ENCODE data around the gene MYCBPAP.
A peak's percentile ranks its signal among the peaks of the same experiment; 100 is the strongest.

MYCBPAP gene

DNA sequence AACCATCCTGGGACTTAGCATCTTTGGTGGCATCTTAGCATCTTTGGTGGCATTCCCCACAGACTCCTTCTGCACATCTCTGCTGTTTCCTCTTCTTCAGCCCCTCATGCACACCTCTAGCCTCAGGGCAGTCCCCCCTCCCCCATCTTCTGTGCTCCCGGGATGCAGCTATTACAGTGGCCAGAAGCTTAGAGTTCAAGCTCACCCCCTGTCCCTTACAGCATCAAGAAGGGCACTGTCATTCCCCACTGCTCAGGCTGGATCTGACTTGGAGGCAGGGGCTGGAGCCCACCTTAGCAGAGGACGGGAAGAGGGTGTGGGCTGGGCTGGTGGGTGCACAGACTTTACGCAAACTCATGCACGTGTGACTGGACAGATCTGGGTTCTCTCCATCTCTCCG, 24.9 kb downstream of the MYCBPAP start:
- Histone ChIP-seq H3K4me3 (ENCODE audit: low read length) (no peak overlapping the region), H3K27me3 (ENCODE audit: insufficient read depth, low read length, poor library complexity) (no peaks in the 10 kb centered on the region), H3K18ac (ENCODE audit: low read length) (no peak overlapping the region), H3K4me1 (ENCODE audit: control insufficient read depth, low read depth, low read length) (peaks cover 4% of the 10 kb centered on the region), H4K8ac (ENCODE audit: low read depth, low read length) (no peak overlapping the region), H3K27ac (ENCODE audit: low read depth, low read length) (no peak overlapping the region), H3K23ac (ENCODE audit: low read length) (no peak overlapping the region), H3K56ac (ENCODE audit: low read length) (peak overlapping the region; percentile 84), H3K79me1 (ENCODE audit: low read length) (no peaks in the 10 kb centered on the region), H3K4ac (ENCODE audit: low read depth, low read length) (no peak overlapping the region), H3K4me2 (ENCODE audit: low read length) (peak overlapping the region; percentile 93), H4K5ac (ENCODE audit: low read length) (no peak overlapping the region), H3K9ac (ENCODE audit: low read length) (peak overlapping the region; percentile 15), H2AK5ac (ENCODE audit: low read length) (no peak overlapping the region), H2BK5ac (ENCODE audit: low read length) (no peak overlapping the region), H2BK120ac (ENCODE audit: low read depth, low read length) (no peak overlapping the region), H3K79me2 (ENCODE audit: control insufficient read depth, insufficient read depth, low read length) (no peaks in the 10 kb centered on the region), H2BK15ac (replicated peaks; ENCODE audit: low read depth) (no peak overlapping the region), H3K36me3 (ENCODE audit: control insufficient read depth, insufficient read depth, low read length) (no peaks in the 10 kb centered on the region)
- peak; percentile 52 for DNase-seq
- WGBS (ENCODE audit: extremely low coverage, insufficient coverage, low lambda C conversion rate), result no CpG with 5 or more reads among the region's 5 CpGs

- Histone ChIP-seq H3K27me3 (ENCODE audit: insufficient read depth, low read length, poor library complexity) (no peaks in the 10 kb centered on the region), H3K4me3 (ENCODE audit: low read length) (peak overlapping the region; percentile 7), H2BK5ac (ENCODE audit: low read length) (no peak overlapping the region), H2BK15ac (replicated peaks; ENCODE audit: low read depth) (no peak overlapping the region), H3K27ac (ENCODE audit: low read depth, low read length) (no peak overlapping the region), H3K4me2 (ENCODE audit: low read length) (peak overlapping the region; percentile 86), H3K9ac (ENCODE audit: low read length) (peak overlapping the region; percentile 15), H2BK120ac (ENCODE audit: low read depth, low read length) (no peak overlapping the region), H4K5ac (ENCODE audit: low read length) (no peak overlapping the region), H2AK5ac (ENCODE audit: low read length) (no peak overlapping the region), H3K4ac (ENCODE audit: low read depth, low read length) (no peak overlapping the region), H3K18ac (ENCODE audit: low read length) (no peak overlapping the region), H3K4me1 (ENCODE audit: control insufficient read depth, low read depth, low read length) (peaks cover 4% of the 10 kb centered on the region), H4K8ac (ENCODE audit: low read depth, low read length) (no peak overlapping the region), H3K36me3 (ENCODE audit: control insufficient read depth, insufficient read depth, low read length) (no peaks in the 10 kb centered on the region), H3K56ac (ENCODE audit: low read length) (peak overlapping the region; percentile 56), H3K79me1 (ENCODE audit: low read length) (no peaks in the 10 kb centered on the region), H3K79me2 (ENCODE audit: control insufficient read depth, insufficient read depth, low read length) (no peaks in the 10 kb centered on the region), H3K23ac (ENCODE audit: low read length) (no peak overlapping the region)
- DNase-seq, result no peak
- no CpG with 5 or more reads among the region's 17 CpGs for WGBS (ENCODE audit: extremely low coverage, insufficient coverage, low lambda C conversion rate)
Measured at GRCh38 chr17:50533720-50534148, 25.5 kb downstream of the MYCBPAP start.

GRCh38 chr17:50534222-50534978, 26.2 kb downstream of the MYCBPAP start:
- Histone ChIP-seq H2AK5ac (ENCODE audit: low read length) (no peak overlapping the region), H3K79me1 (ENCODE audit: low read length) (no peaks in the 10 kb centered on the region), H3K56ac (ENCODE audit: low read length) (peak overlapping the region; percentile 56), H3K9ac (ENCODE audit: low read length) (peak overlapping the region; percentile 17), H3K27ac (ENCODE audit: low read depth, low read length) (no peak overlapping the region), H3K36me3 (ENCODE audit: control insufficient read depth, insufficient read depth, low read length) (no peaks in the 10 kb centered on the region), H3K4me2 (ENCODE audit: low read length) (peak overlapping the region; percentile 86), H3K4me3 (ENCODE audit: low read length) (no peak overlapping the region), H4K5ac (ENCODE audit: low read length) (no peak overlapping the region), H3K79me2 (ENCODE audit: control insufficient read depth, insufficient read depth, low read length) (no peaks in the 10 kb centered on the region), H3K4me1 (ENCODE audit: control insufficient read depth, low read depth, low read length) (peaks cover 4% of the 10 kb centered on the region), H2BK5ac (ENCODE audit: low read length) (no peak overlapping the region), H3K27me3 (ENCODE audit: insufficient read depth, low read length, poor library complexity) (no peaks in the 10 kb centered on the region), H2BK120ac (ENCODE audit: low read depth, low read length) (no peak overlapping the region), H3K23ac (ENCODE audit: low read length) (no peak overlapping the region), H3K18ac (ENCODE audit: low read length) (no peak overlapping the region), H2BK15ac (replicated peaks; ENCODE audit: low read depth) (no peak overlapping the region), H3K4ac (ENCODE audit: low read depth, low read length) (no peak overlapping the region), H4K8ac (ENCODE audit: low read depth, low read length) (no peak overlapping the region)
- no CpG with 5 or more reads among the region's 24 CpGs for WGBS (ENCODE audit: extremely low coverage, insufficient coverage, low lambda C conversion rate)
- peak; percentile 62 for DNase-seq

GRCh38 chr17:50534979-50535326, 26.7 kb downstream of the MYCBPAP start:
- no peak overlapping the region for H4K5ac ChIP-seq (ENCODE audit: low read length)
- no peak overlapping the region for H3K18ac ChIP-seq (ENCODE audit: low read length)
- no CpG with 5 or more reads among the region's 2 CpGs for WGBS (ENCODE audit: extremely low coverage, insufficient coverage, low lambda C conversion rate)
- H3K27me3 ChIP-seq (ENCODE audit: insufficient read depth, low read length, poor library complexity), result no peaks in the 10 kb centered on the region
- no peak overlapping the region for H2BK5ac ChIP-seq (ENCODE audit: low read length)
- H2BK15ac ChIP-seq (replicated peaks; ENCODE audit: low read depth), result no peak overlapping the region
- DNase-seq, result no peak
- no peak overlapping the region for H3K56ac ChIP-seq (ENCODE audit: low read length)
- H3K4me1 ChIP-seq (ENCODE audit: control insufficient read depth, low read depth, low read length), result peaks cover 4% of the 10 kb centered on the region
- H2BK120ac ChIP-seq (ENCODE audit: low read depth, low read length), result no peak overlapping the region
- H3K4me2 ChIP-seq (ENCODE audit: low read length), result no peak overlapping the region
- no peak overlapping the region for H2AK5ac ChIP-seq (ENCODE audit: low read length)
- H3K27ac ChIP-seq (ENCODE audit: low read depth, low read length), result no peak overlapping the region
- no peak overlapping the region for H4K8ac ChIP-seq (ENCODE audit: low read depth, low read length)
- H3K36me3 ChIP-seq (ENCODE audit: control insufficient read depth, insufficient read depth, low read length), result no peaks in the 10 kb centered on the region
- H3K23ac ChIP-seq (ENCODE audit: low read length), result no peak overlapping the region
- H3K79me1 ChIP-seq (ENCODE audit: low read length), result no peaks in the 10 kb centered on the region
- H3K9ac ChIP-seq (ENCODE audit: low read length), result no peak overlapping the region
- H3K4me3 ChIP-seq (ENCODE audit: low read length), result no peak overlapping the region
- no peaks in the 10 kb centered on the region for H3K79me2 ChIP-seq (ENCODE audit: control insufficient read depth, insufficient read depth, low read length)
- H3K4ac ChIP-seq (ENCODE audit: low read depth, low read length), result no peak overlapping the region

GRCh38 chr17:50535407-50535806, 27.2 kb downstream of the MYCBPAP start:
- H3K56ac ChIP-seq (ENCODE audit: low read length), result no peak overlapping the region
- H3K4ac ChIP-seq (ENCODE audit: low read depth, low read length), result no peak overlapping the region
- no peak overlapping the region for H3K4me2 ChIP-seq (ENCODE audit: low read length)
- no peak overlapping the region for H3K9ac ChIP-seq (ENCODE audit: low read length)
- H4K5ac ChIP-seq (ENCODE audit: low read length), result no peak overlapping the region
- peaks cover 4% of the 10 kb centered on the region for H3K4me1 ChIP-seq (ENCODE audit: control insufficient read depth, low read depth, low read length)
- H3K23ac ChIP-seq (ENCODE audit: low read length), result no peak overlapping the region
- H3K79me2 ChIP-seq (ENCODE audit: control insufficient read depth, insufficient read depth, low read length), result no peaks in the 10 kb centered on the region
- H3K27me3 ChIP-seq (ENCODE audit: insufficient read depth, low read length, poor library complexity), result no peaks in the 10 kb centered on the region
- H2BK5ac ChIP-seq (ENCODE audit: low read length), result no peak overlapping the region
- DNase-seq, result no peak
- no peaks in the 10 kb centered on the region for H3K36me3 ChIP-seq (ENCODE audit: control insufficient read depth, insufficient read depth, low read length)
- no peaks in the 10 kb centered on the region for H3K79me1 ChIP-seq (ENCODE audit: low read length)
- no CpG with 5 or more reads among the region's 7 CpGs for WGBS (ENCODE audit: extremely low coverage, insufficient coverage, low lambda C conversion rate)
- H3K27ac ChIP-seq (ENCODE audit: low read depth, low read length), result no peak overlapping the region
- no peak overlapping the region for H3K18ac ChIP-seq (ENCODE audit: low read length)
- no peak overlapping the region for H3K4me3 ChIP-seq (ENCODE audit: low read length)
- H2BK120ac ChIP-seq (ENCODE audit: low read depth, low read length), result no peak overlapping the region
- H4K8ac ChIP-seq (ENCODE audit: low read depth, low read length), result no peak overlapping the region
- no peak overlapping the region for H2BK15ac ChIP-seq (replicated peaks; ENCODE audit: low read depth)
- no peak overlapping the region for H2AK5ac ChIP-seq (ENCODE audit: low read length)
